GM21576 (cell line): ENCODE results near the gene CD177.
"Not testable (repeated sequence)": the region's sequence is repeated elsewhere in the genome, so short reads cannot be mapped to it uniquely, and the experiment has no call there.

Experiments used
- ATAC-seq: cut with Tn5 transposase; IDR thresholded peaks from one replicate; pipeline ENCODE4 v1.9.1; 2021; ENCODE audit warnings: mild to moderate bottlenecking, moderate library complexity; ENCODE audit not compliant: unreplicated experiment

CD177 gene

GRCh38 chr19:43353606-43354304 lies at the start of gene CD177:
Gene CD177 (plus strand): TSS chr19:43353686. CDS start chr19:43353715, 29 bp downstream.
- ATAC-seq, result no peak

GRCh38 chr19:43305642-43306041 lies 47.8 kb upstream of the CD177 start:
- ATAC-seq, result no peak

GRCh38 chr19:43306097-43306496 lies 47.4 kb upstream of the CD177 start:
- no peak for ATAC-seq

GRCh38 chr19:43308244-43308815 lies 45.2 kb upstream of the CD177 start:
- ATAC-seq, result no peak

- ATAC-seq, result no peak
These were observed 44.0 kb upstream of the CD177 start for GRCh38 chr19:43309466-43309865.

GRCh38 chr19:43310221-43310620 lies 43.3 kb upstream of the CD177 start:
- no peak for ATAC-seq

GRCh38 chr19:43311256-43311655 lies 42.2 kb upstream of the CD177 start:
- ATAC-seq, result no peak

GRCh38 chr19:43311706-43312105 lies 41.8 kb upstream of the CD177 start:
- ATAC-seq, result no peak

- no peak for ATAC-seq
These were observed 39.6 kb upstream of the CD177 start for GRCh38 chr19:43313711-43314495.

GRCh38 chr19:43315851-43316250 lies 37.6 kb upstream of the CD177 start:
- no peak for ATAC-seq

GRCh38 chr19:43316591-43317319 lies 36.7 kb upstream of the CD177 start:
- no peak for ATAC-seq

- ATAC-seq, result no peak
These were observed 35.3 kb upstream of the CD177 start for GRCh38 chr19:43318203-43318602.

GRCh38 chr19:43318796-43319314 lies 34.6 kb upstream of the CD177 start:
- no peak for ATAC-seq

- ATAC-seq, result no peak
These were observed 32.9 kb upstream of the CD177 start for GRCh38 chr19:43320546-43320945.

- not testable (repeated sequence) for ATAC-seq
These were observed 26.7 kb upstream of the CD177 start for GRCh38 chr19:43326761-43327160.

- ATAC-seq, result not testable (repeated sequence)
These were observed 24.9 kb upstream of the CD177 start for GRCh38 chr19:43328561-43328960.

GRCh38 chr19:43329049-43329448 lies 24.4 kb upstream of the CD177 start:
- not testable (repeated sequence) for ATAC-seq

- no peak for ATAC-seq
These were observed 23.5 kb upstream of the CD177 start for GRCh38 chr19:43329989-43330388.

GRCh38 chr19:43330726-43331434 lies 22.6 kb upstream of the CD177 start:
- ATAC-seq, result no peak

- no peak for ATAC-seq
These were observed 22.0 kb upstream of the CD177 start for GRCh38 chr19:43331435-43332010.
